Ascending aorta (tissue), 2 donors: ENCODE measurements around the gene GPR39. TPM values are rescaled to one million over a fixed set of nuclear protein-coding genes. Genes with fewer than 3 reads are reported as not detected.

Source experiments
- DNase-seq, 2 donors: peaks; one replicate each; pipeline ENCODE4 v3.0.0-alpha.2; 2019; ENCODE audit warnings: low spot score in 2 of 2
- H3K27ac ChIP-seq, 2 donors: fragments of 200-600 bp; sonication (generic); one replicate each; pipeline ENCODE4 v1.5.1; 2016 to 2017; ENCODE audit warnings: mild to moderate bottlenecking in 1 of 2
- H3K27me3 ChIP-seq: fragments of 200-600 bp; sonication (generic); one replicate; pipeline ENCODE4 v1.5.1; 2017
- H3K36me3 ChIP-seq, 2 donors: fragments of 200-600 bp; sonication (generic); one replicate each; pipeline ENCODE4 v1.5.1; 2016
- H3K4me1 ChIP-seq, 2 donors: fragments of 200-600 bp; sonication (generic); one replicate each; pipeline ENCODE4 v1.5.1; 2016 to 2017; ENCODE audit warnings: mild to moderate bottlenecking in 1 of 2
- H3K4me3 ChIP-seq, 2 donors: fragments of 200-600 bp; sonication (generic); one replicate each; pipeline ENCODE4 v1.5.1; 2016 to 2017; ENCODE audit warnings: mild to moderate bottlenecking in 1 of 2
- H3K9me3 ChIP-seq, 2 donors: fragments of 200-600 bp; sonication (generic); one replicate each; pipeline ENCODE4 v1.5.1; 2016
- intact Hi-C: fragments of 100-400 bp; cut with DNase I; formaldehyde crosslinking; loops from one replicate; pipeline ENCODE4 v1.15.1; 2023
- total RNA-seq: library from RNA; depleted of rRNA; stranded (reverse); fragments of >200 nt; gene quantifications from one replicate; pipeline ENCODE4 v1.1.0, GENCODE V29; 2016
- TF ChIP-seq, protein P1 (sequence below), 3 experiments: fragments of 200-600 bp in 2 of 3; fragments of 450-650 bp in 1 of 3; sonication (generic) in 2 of 3; IDR thresholded peaks; one replicate each; pipeline ENCODE4 v1.5.1; 2016 to 2019; ENCODE audit warnings: antibody characterized with exemption in 3 of 3, mild to moderate bottlenecking in 1 of 3, moderate library complexity in 1 of 3

Gene GPR39
- total RNA-seq, 1 donor from 2014 or later = 0.64 TPM

DNA sequence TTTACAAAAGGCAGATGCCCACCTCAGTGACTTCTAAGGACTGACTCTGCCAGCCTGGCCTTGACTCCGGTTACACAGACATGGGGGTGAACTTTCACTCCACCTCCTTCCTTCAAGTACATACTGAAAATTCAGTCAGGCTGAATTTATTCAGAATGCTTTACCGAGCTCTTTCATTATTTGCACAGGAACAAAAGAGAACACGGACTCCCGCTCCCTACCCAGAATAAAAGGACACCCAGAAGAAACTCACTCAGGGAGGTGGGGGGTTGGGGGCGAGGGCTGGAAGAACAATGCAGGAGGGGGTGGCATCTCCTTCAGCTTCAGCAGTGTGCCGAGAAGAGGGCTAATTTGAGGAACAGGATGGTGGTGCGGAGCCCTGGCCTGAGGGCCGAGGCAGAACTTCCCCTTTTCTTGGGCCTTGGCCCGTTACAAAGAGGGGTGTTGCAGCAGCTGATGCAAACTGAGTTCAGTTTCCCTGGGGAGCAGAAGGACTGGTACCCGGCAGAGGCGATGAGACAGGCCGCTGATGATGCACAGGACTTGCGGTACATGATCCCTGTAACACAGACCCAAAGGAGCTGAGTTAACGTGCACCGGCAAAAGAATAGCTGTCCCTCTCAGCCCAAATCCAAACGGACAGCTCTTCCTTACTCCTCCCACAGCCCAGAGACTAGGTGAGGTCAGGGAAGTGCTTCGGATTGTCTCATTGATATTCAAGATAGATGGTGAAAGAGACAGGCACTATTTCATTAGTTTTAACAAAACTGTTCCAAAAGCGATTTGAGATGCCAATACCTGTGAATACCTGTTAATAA, 229.3 kb downstream of the GPR39 start:
- Histone ChIP-seq H3K4me3 (no peak overlapping the region), H3K9me3 (no peaks in the 10 kb centered on the region), H3K27ac (no peak overlapping the region), H3K36me3 (no peaks in the 10 kb centered on the region), H3K27me3 (no peaks in the 10 kb centered on the region), H3K4me1 (no peaks in the 10 kb centered on the region)
- TF ChIP-seq, protein P1, sequence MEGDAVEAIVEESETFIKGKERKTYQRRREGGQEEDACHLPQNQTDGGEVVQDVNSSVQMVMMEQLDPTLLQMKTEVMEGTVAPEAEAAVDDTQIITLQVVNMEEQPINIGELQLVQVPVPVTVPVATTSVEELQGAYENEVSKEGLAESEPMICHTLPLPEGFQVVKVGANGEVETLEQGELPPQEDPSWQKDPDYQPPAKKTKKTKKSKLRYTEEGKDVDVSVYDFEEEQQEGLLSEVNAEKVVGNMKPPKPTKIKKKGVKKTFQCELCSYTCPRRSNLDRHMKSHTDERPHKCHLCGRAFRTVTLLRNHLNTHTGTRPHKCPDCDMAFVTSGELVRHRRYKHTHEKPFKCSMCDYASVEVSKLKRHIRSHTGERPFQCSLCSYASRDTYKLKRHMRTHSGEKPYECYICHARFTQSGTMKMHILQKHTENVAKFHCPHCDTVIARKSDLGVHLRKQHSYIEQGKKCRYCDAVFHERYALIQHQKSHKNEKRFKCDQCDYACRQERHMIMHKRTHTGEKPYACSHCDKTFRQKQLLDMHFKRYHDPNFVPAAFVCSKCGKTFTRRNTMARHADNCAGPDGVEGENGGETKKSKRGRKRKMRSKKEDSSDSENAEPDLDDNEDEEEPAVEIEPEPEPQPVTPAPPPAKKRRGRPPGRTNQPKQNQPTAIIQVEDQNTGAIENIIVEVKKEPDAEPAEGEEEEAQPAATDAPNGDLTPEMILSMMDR (IDR thresholded peaks at IDR 0.05) = no peak
- no peak for DNase-seq
- intact Hi-C loops = no loop called here

DNA sequence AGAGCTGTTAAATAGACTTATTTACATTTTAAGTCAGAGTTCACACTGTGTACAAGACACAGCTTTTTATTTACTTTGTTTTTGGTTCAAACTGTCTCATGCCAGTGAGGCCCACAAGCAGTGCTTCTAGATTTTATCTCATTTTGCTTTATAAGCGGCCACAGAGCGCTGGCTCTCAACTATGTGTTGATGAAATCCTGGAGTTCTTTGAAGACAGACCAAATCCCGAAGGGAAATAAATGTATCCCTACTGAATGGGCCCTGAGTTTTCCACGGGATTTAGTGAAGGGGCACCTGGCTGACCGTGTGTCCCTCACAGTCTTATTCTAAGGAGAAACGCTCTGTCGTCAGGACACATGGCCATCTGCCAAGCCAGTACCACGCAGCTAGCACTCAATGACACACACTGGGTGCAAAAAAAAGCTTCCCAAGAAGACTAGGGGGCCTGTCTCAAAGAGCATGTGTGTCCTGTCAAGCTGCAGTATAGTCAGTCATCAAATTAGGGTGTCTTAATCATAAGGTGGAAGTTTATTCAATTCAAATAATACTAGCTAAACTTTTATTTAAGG, 230.0 kb downstream of the GPR39 start:
- Histone ChIP-seq H3K9me3 (no peaks in the 10 kb centered on the region), H3K27me3 (no peaks in the 10 kb centered on the region), H3K27ac (no peak overlapping the region), H3K4me3 (no peak overlapping the region), H3K4me1 (no peaks in the 10 kb centered on the region), H3K36me3 (no peaks in the 10 kb centered on the region)
- TF ChIP-seq, protein P1 (IDR thresholded peaks at IDR 0.05) = no peak
- no peak for DNase-seq
- intact Hi-C loops = no loop called here

DNA sequence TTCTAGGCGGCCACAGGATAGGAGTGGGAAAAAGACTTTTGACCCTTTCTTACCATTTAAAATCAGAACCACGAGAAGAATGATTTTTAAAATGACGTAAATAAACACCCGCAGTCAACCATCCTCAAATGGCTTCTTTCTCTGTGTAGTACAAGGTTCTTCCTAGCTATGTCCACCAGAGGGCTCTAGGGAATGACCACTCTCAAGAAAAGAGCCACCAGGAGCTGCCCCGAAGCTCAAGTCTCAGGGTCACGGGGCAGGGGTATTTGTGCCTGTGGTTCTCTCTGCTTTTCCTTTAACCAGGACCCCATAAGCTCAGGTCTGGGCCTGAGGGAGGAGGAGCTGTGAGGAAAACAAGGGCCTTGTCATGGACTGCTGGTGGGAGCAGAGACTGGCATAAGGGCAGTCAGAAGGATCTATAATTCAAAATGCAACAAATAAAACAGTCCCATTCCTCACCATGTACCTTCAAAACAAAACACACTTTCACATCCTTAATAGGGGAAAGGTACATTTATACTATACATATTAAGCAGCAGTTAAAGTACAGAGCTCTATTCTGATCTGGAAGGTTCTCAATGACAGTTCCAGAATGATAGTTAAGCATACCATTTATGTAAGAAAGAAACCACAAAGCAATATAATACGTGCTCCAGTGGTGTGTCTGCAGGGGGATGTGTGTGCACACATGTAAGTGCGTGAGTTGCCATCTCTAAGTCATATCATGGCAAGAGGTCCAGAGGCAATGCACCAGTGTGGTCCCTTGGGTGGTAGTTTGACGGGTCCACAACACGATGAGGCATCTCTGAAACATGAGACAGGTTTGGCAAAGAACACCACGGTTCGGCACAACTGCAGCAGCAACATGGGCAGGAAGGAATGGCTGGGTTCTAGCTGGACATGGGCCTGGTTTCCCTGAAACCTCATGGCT, 234.8 kb downstream of the GPR39 start:
- H3K4me1 ChIP-seq = no peaks in the 10 kb centered on the region
- no peaks in the 10 kb centered on the region for H3K27me3 ChIP-seq
- intact Hi-C loops = no loop called here
- no peaks in the 10 kb centered on the region for H3K9me3 ChIP-seq
- H3K36me3 ChIP-seq = no peaks in the 10 kb centered on the region
- DNase-seq = no peak
- no peak overlapping the region for H3K27ac ChIP-seq
- TF ChIP-seq, protein P1 (IDR thresholded peaks at IDR 0.05) = peak in 1 of 3 experiments; percentile 17
- H3K4me3 ChIP-seq = no peak overlapping the region

DNA sequence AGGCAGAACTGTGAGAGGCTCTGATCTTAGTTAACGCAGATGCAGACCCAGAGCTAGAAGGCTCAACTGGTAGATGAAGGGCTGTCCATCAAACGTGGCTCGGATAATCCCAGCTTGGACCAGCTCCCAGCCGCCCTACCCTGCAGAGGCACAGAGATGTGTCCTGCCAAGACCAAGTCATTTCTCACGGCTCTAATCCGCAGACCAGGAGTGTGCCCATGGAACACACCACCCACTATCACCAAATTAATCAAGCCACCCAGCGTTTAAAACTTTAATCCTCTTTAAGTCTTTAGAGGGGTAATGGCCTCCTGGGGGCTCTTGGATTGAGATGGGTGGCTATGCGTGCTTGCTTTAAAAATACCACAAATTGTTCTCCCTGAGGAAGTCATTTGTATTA, 235.9 kb downstream of the GPR39 start:
- Histone ChIP-seq H3K4me1 (no peaks in the 10 kb centered on the region), H3K27me3 (no peaks in the 10 kb centered on the region), H3K9me3 (no peaks in the 10 kb centered on the region), H3K36me3 (no peaks in the 10 kb centered on the region), H3K4me3 (no peak overlapping the region), H3K27ac (no peak overlapping the region)
- TF ChIP-seq, protein P1 (IDR thresholded peaks at IDR 0.05) = no peak
- no peak for DNase-seq
- intact Hi-C loops = no loop called here

- no peaks in the 10 kb centered on the region for H3K4me1 ChIP-seq
- DNase-seq = no peak
These were observed 237.7 kb downstream of the GPR39 start for GRCh38 chr2:132654335-132654734.

More at GRCh38 chr2:132654335-132654734, 237.7 kb downstream of the GPR39 start:
- intact Hi-C loops = no loop called here
- H3K9me3 ChIP-seq = no peaks in the 10 kb centered on the region
- TF ChIP-seq, protein P1 (IDR thresholded peaks at IDR 0.05) = no peak
- no peak overlapping the region for H3K27ac ChIP-seq
- H3K4me3 ChIP-seq = no peak overlapping the region
- H3K27me3 ChIP-seq = no peaks in the 10 kb centered on the region
- no peaks in the 10 kb centered on the region for H3K36me3 ChIP-seq
